GM13976 (cell line): ENCODE data around the gene ZSWIM6.

Experiments
- DNase-seq: peaks from one replicate; pipeline ENCODE4 v3.0.0; 2012; ENCODE audit warnings: low spot score
- in situ Hi-C: fragments of 300-500 bp; cut with MboI; formaldehyde crosslinking; loops from one replicate; pipeline ENCODE4 v1.12.0; 2022; ENCODE audit warnings: low sequenced_read_pairs, mixed read lengths, inconsistent platforms; ENCODE audit not compliant: unreplicated experiment
- TF ChIP-seq, protein P1 (sequence below): IDR thresholded peaks from 2 replicates; pipeline ENCODE4 v1.5.1; 2012; ENCODE audit warnings: borderline replicate concordance, mild to moderate bottlenecking; ENCODE audit not compliant: insufficient read depth; ENCODE audit errors: extremely low read depth, missing control alignments, control extremely low read depth

The ZSWIM6 gene

DNA sequence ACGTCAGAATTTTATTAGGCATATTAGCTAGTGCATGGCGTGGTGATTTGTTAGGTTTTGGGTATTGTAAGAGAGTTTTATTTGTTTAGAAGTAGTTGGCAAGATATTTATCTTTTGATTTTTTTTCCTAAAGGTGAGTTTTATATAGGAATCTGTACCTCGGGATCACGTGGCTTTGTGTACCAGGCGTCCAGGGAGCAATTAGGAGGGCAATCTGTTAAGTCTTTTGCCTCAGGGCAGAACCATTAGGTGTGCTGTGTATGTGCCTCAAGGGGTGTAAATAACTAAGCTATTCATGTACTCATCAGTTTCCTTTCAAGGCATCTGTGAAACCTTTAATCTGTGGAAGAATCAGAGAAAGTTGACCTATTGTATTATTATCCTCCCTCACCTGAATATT is 39.4 kb downstream of the ZSWIM6 start:
- TF ChIP-seq, protein P1, sequence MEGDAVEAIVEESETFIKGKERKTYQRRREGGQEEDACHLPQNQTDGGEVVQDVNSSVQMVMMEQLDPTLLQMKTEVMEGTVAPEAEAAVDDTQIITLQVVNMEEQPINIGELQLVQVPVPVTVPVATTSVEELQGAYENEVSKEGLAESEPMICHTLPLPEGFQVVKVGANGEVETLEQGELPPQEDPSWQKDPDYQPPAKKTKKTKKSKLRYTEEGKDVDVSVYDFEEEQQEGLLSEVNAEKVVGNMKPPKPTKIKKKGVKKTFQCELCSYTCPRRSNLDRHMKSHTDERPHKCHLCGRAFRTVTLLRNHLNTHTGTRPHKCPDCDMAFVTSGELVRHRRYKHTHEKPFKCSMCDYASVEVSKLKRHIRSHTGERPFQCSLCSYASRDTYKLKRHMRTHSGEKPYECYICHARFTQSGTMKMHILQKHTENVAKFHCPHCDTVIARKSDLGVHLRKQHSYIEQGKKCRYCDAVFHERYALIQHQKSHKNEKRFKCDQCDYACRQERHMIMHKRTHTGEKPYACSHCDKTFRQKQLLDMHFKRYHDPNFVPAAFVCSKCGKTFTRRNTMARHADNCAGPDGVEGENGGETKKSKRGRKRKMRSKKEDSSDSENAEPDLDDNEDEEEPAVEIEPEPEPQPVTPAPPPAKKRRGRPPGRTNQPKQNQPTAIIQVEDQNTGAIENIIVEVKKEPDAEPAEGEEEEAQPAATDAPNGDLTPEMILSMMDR, result no peak
- DNase-seq, result no peak
- in situ Hi-C loops, result no loop called here

DNA sequence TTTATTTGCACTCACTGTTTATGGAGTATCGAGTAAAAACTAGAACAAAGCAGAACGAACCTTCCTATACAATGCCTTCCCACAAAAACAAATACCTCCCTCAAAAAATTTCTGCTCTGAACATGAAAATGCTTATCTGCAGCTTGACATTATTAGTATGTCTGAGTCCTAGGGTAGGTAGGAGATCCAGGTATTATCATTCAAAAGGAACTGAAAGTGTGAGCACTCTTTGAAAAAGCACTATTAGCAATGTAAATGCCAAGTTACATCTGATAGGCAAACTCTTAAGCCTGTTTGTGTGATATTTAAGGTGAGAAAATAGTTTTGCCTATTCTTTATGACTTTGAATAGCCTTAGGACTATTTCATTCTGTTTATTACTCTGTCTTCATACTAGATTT is 47.6 kb downstream of the ZSWIM6 start:
- in situ Hi-C loops, result no loop called here
- no peak for DNase-seq
- TF ChIP-seq, protein P1, result no peak

DNA sequence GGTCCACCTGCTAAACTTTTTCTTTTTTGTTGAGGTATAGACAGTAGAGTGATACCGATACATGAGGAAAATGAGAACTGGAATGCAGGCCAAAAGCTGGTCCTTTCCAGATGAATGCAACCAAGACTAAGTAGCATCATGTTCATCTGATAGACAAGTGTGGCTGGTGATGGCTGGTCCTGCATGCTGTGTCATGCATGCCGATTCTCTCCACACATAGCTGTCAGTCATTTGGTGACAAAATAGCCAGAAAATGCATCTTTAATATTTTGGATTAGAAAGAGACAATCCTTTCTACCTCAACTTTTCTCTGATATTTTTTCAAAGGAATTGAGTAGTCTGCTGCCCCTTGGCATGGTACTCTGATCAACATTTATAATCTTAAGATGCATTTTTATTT is 49.9 kb downstream of the ZSWIM6 start:
- no peak for DNase-seq
- in situ Hi-C loops, result no loop called here
- TF ChIP-seq, protein P1, result no peak

DNA sequence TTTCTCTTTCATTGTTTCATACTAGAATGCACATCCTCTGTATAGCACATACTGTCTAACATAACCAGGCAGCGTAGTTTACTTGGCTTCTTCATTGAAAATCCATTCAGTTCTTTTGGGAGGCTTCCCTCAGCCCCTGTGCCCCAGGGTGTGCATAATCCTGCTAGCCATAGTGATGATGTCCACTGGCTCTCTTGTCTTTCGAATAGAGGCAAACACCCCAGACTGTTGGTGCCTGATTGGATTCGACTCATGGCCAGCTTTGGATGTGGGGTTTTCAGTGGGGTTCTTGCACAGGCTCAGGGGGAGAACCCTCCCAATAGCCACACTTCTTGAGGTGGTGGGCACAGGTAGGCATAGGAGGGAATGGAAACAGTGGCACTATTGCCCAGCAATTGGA is 53.6 kb downstream of the ZSWIM6 start:
- in situ Hi-C loops, result no loop called here
- TF ChIP-seq, protein P1, result no peak
- DNase-seq, result no peak

DNA sequence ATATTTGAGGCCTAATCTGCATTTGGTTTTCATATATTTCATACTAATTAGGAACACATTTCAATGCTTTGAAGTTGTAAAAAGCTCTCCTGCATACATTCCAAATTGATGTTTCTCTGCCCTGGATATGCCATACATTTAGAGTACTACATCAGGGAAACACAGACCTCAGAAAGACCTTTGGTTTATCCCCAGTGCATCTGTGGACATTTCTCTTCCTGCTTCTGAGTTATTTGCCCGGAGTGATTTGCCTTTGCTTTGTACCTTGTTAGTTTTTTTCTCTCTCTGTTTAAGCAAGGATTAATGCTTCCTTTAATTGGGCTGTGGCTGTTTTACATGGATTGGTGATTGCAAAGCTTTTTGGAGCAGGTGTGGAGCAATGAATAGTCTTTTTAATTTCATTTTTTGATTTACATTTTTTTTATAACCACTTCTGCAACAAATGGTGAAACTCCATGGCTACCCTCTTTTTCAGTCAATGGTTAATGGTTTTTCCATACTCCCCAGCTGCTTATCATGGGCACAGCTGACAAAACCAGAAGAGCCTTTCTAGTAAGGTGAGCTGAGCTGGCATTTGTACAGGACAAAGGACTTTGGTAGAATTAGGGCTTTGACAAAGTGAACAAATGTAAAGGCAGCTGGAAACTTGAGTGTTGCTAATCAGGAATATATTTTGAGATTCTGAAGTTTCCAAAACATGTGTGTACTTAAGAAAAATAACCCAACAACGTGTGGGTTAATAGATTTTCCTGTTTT is 54.2 kb downstream of the ZSWIM6 start:
- DNase-seq, result no peak
- in situ Hi-C loops, result no loop called here
- TF ChIP-seq, protein P1, result no peak

DNA sequence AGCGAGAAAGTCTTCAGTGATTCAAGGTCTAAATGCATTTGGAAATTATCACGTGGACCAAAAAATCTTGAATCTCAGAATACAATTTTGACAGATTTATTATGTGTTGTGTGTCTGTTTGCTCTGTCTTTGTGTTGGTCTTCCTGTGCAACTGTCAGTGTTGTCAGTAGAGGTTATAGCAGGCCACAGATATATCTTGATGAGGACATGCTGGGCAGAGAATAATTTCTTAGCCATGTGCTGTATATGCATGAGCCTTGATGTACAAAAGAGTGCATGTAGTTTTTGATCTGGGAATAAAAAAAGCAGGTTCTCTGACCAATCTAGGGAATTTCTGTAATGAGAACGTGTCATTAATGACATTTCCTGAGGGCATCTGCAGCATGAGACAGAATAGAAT is 57.6 kb downstream of the ZSWIM6 start:
- in situ Hi-C loops, result no loop called here
- TF ChIP-seq, protein P1, result no peak
- DNase-seq, result no peak
